K562 (cell line): ENCODE measurements around the gene ATP2B1. TPM values are rescaled to one million over a fixed set of nuclear protein-coding genes. Genes with fewer than 3 reads are reported as not detected.
A peak's percentile ranks its signal among the peaks of the same experiment; 100 is the strongest.

ENCODE experiments used
- ATAC-seq: fragments of 200-7000 bp; cut with Tn5 transposase; 3 replicates; pipeline ENCODE4 v1.9.1; 2020; ENCODE audit warnings: moderate library complexity
- BruUV-seq: library from RNA; stranded (reverse); fragments of 400-500 nt; replicated peaks from 2 replicates; lab custom pipeline; 2021; lab: Mats Ljungman, UMichigan
- CTCF ChIA-PET: fragments of 300-600 bp; formaldehyde crosslinking; extraction: SDS; loops from one replicate; lab custom pipeline; 2021; ENCODE audit warnings: low intra/inter-chr PET ratio; lab: Yijun Ruan, JAX
- POLR2A ChIA-PET: fragments of 300-600, 350-650 bp; sonication (Branson Sonifier 250); formaldehyde crosslinking; extraction: SDS; loops from one replicate; lab custom pipeline; 2021; ENCODE audit warnings: antibody characterized with exemption, inconsistent platforms; lab: Yijun Ruan, JAX
- DNase-seq, 4 experiments: peaks; one replicate each; pipeline versions ENCODE4 v3.0.0 to v3.0.0-alpha.2; 2011 to 2018; ENCODE audit warnings: low spot score in 3 of 4, mixed read lengths in 3 of 4; ENCODE audit errors: extremely low read depth in 1 of 4
- FAIRE-seq: peaks from 2 replicates; lab custom pipeline; 2011; peaks lifted over from hg19 to GRCh38; lab: Jason Lieb, UNC
- H2AFZ ChIP-seq: 2 replicates; pipeline ENCODE4 v1.6.0; 2011; ENCODE audit warnings: low read depth, low read length, control low read depth, inconsistent platforms
- H3K27ac ChIP-seq: fragments of 200-600 bp; 3 replicates; pipeline ENCODE4 v1.8.0; 2011; ENCODE audit warnings: low read depth, mild to moderate bottlenecking, control low read depth, inconsistent platforms, low read length, moderate library complexity, mixed read lengths; ENCODE audit errors: extremely low read depth
- H3K27me3 ChIP-seq, 2 experiments: fragments of 300-600 bp in 1 of 2; 2 replicates in 1 of 2; 3 replicates in 1 of 2; pipeline versions ENCODE4 v1.6.0 to v1.8.0; 2011; ENCODE audit warnings: inconsistent platforms in 2 of 2, low read length in 2 of 2, mild to moderate bottlenecking in 1 of 2, mixed read lengths in 1 of 2, moderate library complexity in 1 of 2; ENCODE audit not compliant: control insufficient read depth in 2 of 2, insufficient read depth in 2 of 2
- H3K36me3 ChIP-seq: fragments of 300-600 bp; 3 replicates; pipeline ENCODE4 v1.8.0; 2011; ENCODE audit warnings: mild to moderate bottlenecking, low read length, inconsistent platforms; ENCODE audit not compliant: control insufficient read depth, insufficient read depth
- H3K4me1 ChIP-seq, 2 experiments: fragments of 200-600 bp in 1 of 2; replicated peaks in 1 of 2; 2 replicates in 1 of 2; 3 replicates in 1 of 2; pipeline versions ENCODE4 v1.5.1 to v1.8.0; 2011; ENCODE audit warnings: inconsistent platforms in 2 of 2, low read length in 2 of 2, mild to moderate bottlenecking in 1 of 2, mixed read lengths in 1 of 2, moderate library complexity in 1 of 2; ENCODE audit not compliant: control insufficient read depth in 2 of 2, insufficient read depth in 2 of 2
- H3K4me2 ChIP-seq: 2 replicates; pipeline ENCODE4 v1.6.1; 2011; ENCODE audit warnings: low read length, control low read depth, inconsistent platforms, mixed read lengths; ENCODE audit not compliant: insufficient read depth
- H3K4me3 ChIP-seq: fragments of 200-600 bp; sonication (generic), shearing (Covaris generic); 2 replicates; pipeline ENCODE4 v1.5.1; 2016; ENCODE audit warnings: control low read depth, inconsistent platforms
- H3K79me2 ChIP-seq: fragments of 200-600 bp; 3 replicates; pipeline ENCODE4 v1.8.0; 2011; ENCODE audit warnings: low read length, inconsistent platforms; ENCODE audit not compliant: control insufficient read depth, insufficient read depth
- H3K9ac ChIP-seq, 2 experiments: 2 replicates each; pipeline versions ENCODE4 v1.6.0 to v1.6.1; 2011; ENCODE audit warnings: low read depth in 2 of 2, low read length in 2 of 2, control low read depth in 1 of 2, inconsistent platforms in 1 of 2, mild to moderate bottlenecking in 1 of 2, mixed read lengths in 1 of 2; ENCODE audit not compliant: insufficient read depth in 1 of 2
- H3K9me1 ChIP-seq: one replicate; pipeline ENCODE4 v1.6.0; 2011; ENCODE audit warnings: inconsistent platforms, mild to moderate bottlenecking, low read length, moderate library complexity; ENCODE audit not compliant: control insufficient read depth, insufficient read depth
- H3K9me3 ChIP-seq: replicated peaks from 2 replicates; pipeline ENCODE4 v1.5.1; 2011; ENCODE audit warnings: low read depth, low read length, inconsistent platforms; ENCODE audit not compliant: control insufficient read depth, insufficient read depth
- H4K20me1 ChIP-seq: replicated peaks from 2 replicates; pipeline ENCODE4 v1.6.1; 2011; ENCODE audit warnings: low read length, inconsistent platforms, mixed read lengths; ENCODE audit not compliant: control insufficient read depth, insufficient read depth
- E2F4 ChIP-seq: sonication (generic); formaldehyde crosslinking; IDR thresholded peaks from 2 replicates; pipeline ENCODE4 v1.8.0; 2022; ENCODE audit warnings: mild to moderate bottlenecking, low read depth, missing genetic modification reagents
- FIP1L1 ChIP-seq: fragments of 200-400 bp; formaldehyde crosslinking; IDR thresholded peaks from 2 replicates; pipeline ENCODE4 v1.6.1; 2018; ENCODE audit warnings: mild to moderate bottlenecking, low read depth, low read length; ENCODE audit not compliant: poor library complexity, severe bottlenecking
- GABPA ChIP-seq: fragments of 200-800 bp; sonication (Bioruptor generic); conservative IDR thresholded peaks from 2 replicates; pipeline ENCODE4 v1.6.1; 2016; ENCODE audit warnings: low read depth, missing genetic modification characterization, missing compliant biosample characterization
- GABPB1 ChIP-seq: sonication (generic); formaldehyde crosslinking; IDR thresholded peaks from 2 replicates; pipeline ENCODE4 v1.8.0; 2022; ENCODE audit warnings: mild to moderate bottlenecking, missing genetic modification reagents
- HIVEP1 ChIP-seq: fragments of 250-450 bp; sonication (Bioruptor Pico); IDR thresholded peaks from 2 replicates; pipeline ENCODE4 v1.4.0; 2020; ENCODE audit warnings: mild to moderate bottlenecking
- HMBOX1 ChIP-seq: sonication (generic); IDR thresholded peaks from 2 replicates; pipeline ENCODE4 v1.6.1; 2016
- ID3 ChIP-seq, 2 experiments: fragments of 250-450 bp in 1 of 2; fragments of 450-650 bp in 1 of 2; sonication (Bioruptor Pico) in 1 of 2; IDR thresholded peaks; 2 replicates each; pipeline versions ENCODE4 v1.6.1 to v1.8.0; 2016 to 2021; ENCODE audit warnings: mild to moderate bottlenecking in 2 of 2, moderate library complexity in 2 of 2, missing compliant biosample characterization in 1 of 2, missing genetic modification characterization in 1 of 2
- KDM1A ChIP-seq, 2 experiments: fragments of 450-650 bp; IDR thresholded peaks; 2 replicates each; pipeline ENCODE4 v1.6.1; 2016; ENCODE audit warnings: mild to moderate bottlenecking in 2 of 2
- MITF ChIP-seq: IDR thresholded peaks from 2 replicates; pipeline ENCODE4 v1.6.1; 2014; ENCODE audit warnings: antibody characterized with exemption
- MTA3 ChIP-seq: fragments of 450-650 bp; formaldehyde crosslinking; IDR thresholded peaks from 2 replicates; pipeline ENCODE4 v1.6.1; 2017; ENCODE audit warnings: mild to moderate bottlenecking, borderline replicate concordance
- SIN3A ChIP-seq, 2 experiments: fragments of 150-350 bp in 1 of 2; IDR thresholded peaks; 2 replicates each; pipeline ENCODE4 v1.6.1; 2011 to 2016; ENCODE audit warnings: borderline replicate concordance in 2 of 2, low read depth in 2 of 2, low read length in 2 of 2, mild to moderate bottlenecking in 2 of 2, moderate library complexity in 2 of 2; ENCODE audit not compliant: control insufficient read depth in 1 of 2
- SP2 ChIP-seq: IDR thresholded peaks from 2 replicates; pipeline ENCODE4 v1.6.1; 2011; ENCODE audit warnings: mild to moderate bottlenecking, low read depth, low read length, moderate library complexity; ENCODE audit not compliant: poor library complexity, severe bottlenecking; ENCODE audit errors: extremely low read depth
- U2AF2 ChIP-seq: fragments of 200-400 bp; formaldehyde crosslinking; optimal IDR thresholded peaks from 2 replicates; pipeline ENCODE3; 2017; ENCODE audit warnings: low read depth, mild to moderate bottlenecking, low read length
- ZC3H8 ChIP-seq: fragments of 450-650 bp; IDR thresholded peaks from 2 replicates; pipeline ENCODE4 v1.6.1; 2017
- ZNF316 ChIP-seq: fragments of 450-650 bp; IDR thresholded peaks from 2 replicates; pipeline ENCODE4 v1.6.1; 2016
- ZNF707 ChIP-seq: fragments of 250-450 bp; sonication (Bioruptor Pico); conservative IDR thresholded peaks from 2 replicates; pipeline ENCODE4 v1.8.0; 2022; ENCODE audit warnings: inconsistent platforms, mild to moderate bottlenecking, moderate library complexity
- in situ Hi-C: fragments of 300-500 bp; cut with MboI; formaldehyde crosslinking; loops from 4 replicates; pipeline ENCODE4 v1.15.0; 2018; ENCODE audit warnings: inconsistent platforms, mixed read lengths
- intact Hi-C: fragments of 100-400 bp; cut with micrococcal nuclease; formaldehyde crosslinking; loops from 2 replicates; pipeline ENCODE4 v1.14.2; 2022
- polyA plus RNA-seq, 8 experiments: library from polyadenylated mRNA; depleted of rRNA in 4 of 8; stranded (reverse) in 5 of 8; unstranded in 3 of 8; fragments of >200 nt; fragmentation: Nextera tagmentation in 2 of 8; fragmentation: Illumina TruSeq in 1 of 8; extraction: Ambion mirVana in 2 of 8; extraction: Trizol in 1 of 8; gene quantifications; 2 replicates each; pipeline versions ENCODE4 v1.2.1 to v1.2.3, GENCODE V29; 2011 to 2014; ENCODE audit warnings: inconsistent platforms in 1 of 8, missing spikeins in 1 of 8
- total RNA-seq, 7 experiments: library from RNA; depleted of rRNA in 6 of 7; stranded (reverse); fragments of >200 nt in 6 of 7; fragmentation: Illumina TruSeq in 2 of 7; extraction: Trizol in 2 of 7; gene quantifications; 2 replicates each; pipeline versions ENCODE4 v1.2.1 to v1.2.3, GENCODE V29; 2011 to 2021; ENCODE audit warnings: low replicate concordance in 1 of 7

Gene ATP2B1
- total and polyA plus RNA-seq, 9 of the 15 experiments (the other 6 are each of a cell fraction or from before 2014, with no cell fraction given) = 8.6 to 39.0 (median 27.8) TPM

GRCh38 chr12:89662623-89663022, 46.0 kb downstream of the ATP2B1 start:
- H2AFZ ChIP-seq = no peak overlapping the region
- no peaks in the 10 kb centered on the region for H3K9me1 ChIP-seq
- no peak for TF ChIP-seq MTA3
- no peak for TF ChIP-seq GABPB1 (CRISPR knock-in tag)
- no peak for TF ChIP-seq SIN3A (IDR thresholded peaks at IDR 0.05; ENCODE audit: borderline replicate concordance in 2 of 2, control insufficient read depth in 1 of 2, low read depth in 2 of 2, low read length in 2 of 2)
- peak; percentile 27 for TF ChIP-seq ZNF316
- TF ChIP-seq SP2 = no peak
- no peak for TF ChIP-seq ZNF707 (CRISPR knock-in tag)
- TF ChIP-seq U2AF2 = no peak
- no peak for TF ChIP-seq E2F4 (CRISPR knock-in tag)
- no peak for TF ChIP-seq MITF
- TF ChIP-seq ID3 (CRISPR knock-in tag; IDR thresholded peaks at IDR 0.05) = no peak
- no peak for TF ChIP-seq ID3 (tag; IDR thresholded peaks at IDR 0.05)
- TF ChIP-seq GABPA (tag) = no peak
- peak; percentile 86 for TF ChIP-seq HMBOX1
- TF ChIP-seq HIVEP1 (CRISPR knock-in tag) = no peak
- no peak for TF ChIP-seq FIP1L1
- 0 out of 4 replicates have a peak, but pooled peaks of 1 of the 2 experiments have one; percentile 27 for TF ChIP-seq KDM1A (IDR thresholded peaks at IDR 0.05)
- TF ChIP-seq ZC3H8 = no peak
- ATAC-seq (no peak; the same call in 2 of the 3 replicates), DNase-seq (no peak), FAIRE-seq (no peak)
- no peak overlapping the region for H3K4me2 ChIP-seq
- H4K20me1 ChIP-seq = no peaks in the 10 kb centered on the region
- no peak overlapping the region for H3K27ac ChIP-seq
- intact Hi-C loops = no loop called here
- H3K27me3 ChIP-seq = no peaks in the 10 kb centered on the region
- POLR2A ChIA-PET = interaction anchor here (0.8 to 2.5 kb wide), 5 partner anchors 9 to 29 kb away, joined by 3 to 11 read pairs (median 4); no protein-coding TSS in a partner anchor
- BruUV-seq = no TSS peak
- H3K36me3 ChIP-seq = no peaks in the 10 kb centered on the region
- H3K9me3 ChIP-seq = no peaks in the 10 kb centered on the region
- in situ Hi-C loops = no loop called here
- H3K79me2 ChIP-seq = peaks cover 73% of the 10 kb centered on the region
- peaks cover 0 to 31% of the 10 kb centered on the region in 2 experiments; a peak in 4 of 5 replicates for H3K4me1 ChIP-seq
- no peak overlapping the region for H3K4me3 ChIP-seq
- H3K9ac ChIP-seq = no peak overlapping the region
- CTCF ChIA-PET = no interaction called here
